Fibroblast of villous mesenchyme (primary cell): ENCODE results near the gene TNS3. TPM values are rescaled to one million over a fixed set of nuclear protein-coding genes. Genes with fewer than 3 reads are reported as not detected.

Experiments
- DNase-seq: peaks from one replicate; pipeline ENCODE4 v3.0.0-alpha.2; 2010; ENCODE audit warnings: low read depth
- H3K4me3 ChIP-seq: 2 replicates; pipeline ENCODE4 v1.5.1; 2011; ENCODE audit warnings: low read depth, mild to moderate bottlenecking, low read length
- total RNA-seq: library from RNA; depleted of rRNA; stranded (reverse); fragments of >200 nt; gene quantifications from 2 replicates; pipeline ENCODE4 v1.2.3, GENCODE V29; 2012
- TF ChIP-seq, protein P1 (sequence below): IDR thresholded peaks from 2 replicates; pipeline ENCODE4 v1.5.1; 2012; ENCODE audit warnings: low read depth, mild to moderate bottlenecking, low read length; ENCODE audit not compliant: insufficient read depth

Gene TNS3
- total RNA-seq, 1 donor = 202 TPM

DNA sequence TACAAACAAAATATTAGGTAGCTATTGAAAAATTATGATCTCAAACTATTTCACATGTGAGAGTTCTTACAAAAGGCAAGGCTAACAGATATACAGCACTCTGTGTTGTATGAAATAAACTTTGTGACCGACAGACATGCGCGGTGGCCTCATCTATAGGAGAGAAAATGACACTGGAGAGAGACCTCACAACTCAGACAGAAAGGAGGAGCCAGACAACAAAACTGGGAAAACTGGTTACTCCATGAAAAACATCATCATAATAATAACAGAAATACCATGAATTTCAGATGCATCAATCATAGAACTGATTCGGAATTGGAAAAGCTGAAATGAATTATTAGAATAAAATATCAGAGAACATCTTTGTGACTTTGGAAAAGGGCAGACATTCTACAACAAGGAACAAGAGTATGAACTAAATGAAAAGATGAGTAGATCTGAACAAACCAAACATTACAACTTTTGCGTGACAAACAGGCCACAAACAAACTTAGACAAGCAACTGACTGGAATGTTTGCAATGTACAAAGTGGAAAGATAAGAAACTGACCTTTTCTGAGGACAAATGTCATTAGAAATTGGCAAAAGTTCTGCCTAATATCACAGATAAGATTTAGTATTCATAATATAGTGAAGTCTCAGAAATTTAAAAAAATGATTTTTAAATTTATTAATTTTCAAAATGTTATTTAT is 69.3 kb downstream of the TNS3 start:
- no peak for DNase-seq
- TF ChIP-seq, protein P1, sequence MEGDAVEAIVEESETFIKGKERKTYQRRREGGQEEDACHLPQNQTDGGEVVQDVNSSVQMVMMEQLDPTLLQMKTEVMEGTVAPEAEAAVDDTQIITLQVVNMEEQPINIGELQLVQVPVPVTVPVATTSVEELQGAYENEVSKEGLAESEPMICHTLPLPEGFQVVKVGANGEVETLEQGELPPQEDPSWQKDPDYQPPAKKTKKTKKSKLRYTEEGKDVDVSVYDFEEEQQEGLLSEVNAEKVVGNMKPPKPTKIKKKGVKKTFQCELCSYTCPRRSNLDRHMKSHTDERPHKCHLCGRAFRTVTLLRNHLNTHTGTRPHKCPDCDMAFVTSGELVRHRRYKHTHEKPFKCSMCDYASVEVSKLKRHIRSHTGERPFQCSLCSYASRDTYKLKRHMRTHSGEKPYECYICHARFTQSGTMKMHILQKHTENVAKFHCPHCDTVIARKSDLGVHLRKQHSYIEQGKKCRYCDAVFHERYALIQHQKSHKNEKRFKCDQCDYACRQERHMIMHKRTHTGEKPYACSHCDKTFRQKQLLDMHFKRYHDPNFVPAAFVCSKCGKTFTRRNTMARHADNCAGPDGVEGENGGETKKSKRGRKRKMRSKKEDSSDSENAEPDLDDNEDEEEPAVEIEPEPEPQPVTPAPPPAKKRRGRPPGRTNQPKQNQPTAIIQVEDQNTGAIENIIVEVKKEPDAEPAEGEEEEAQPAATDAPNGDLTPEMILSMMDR = no peak
- no peak overlapping the region for H3K4me3 ChIP-seq

DNA sequence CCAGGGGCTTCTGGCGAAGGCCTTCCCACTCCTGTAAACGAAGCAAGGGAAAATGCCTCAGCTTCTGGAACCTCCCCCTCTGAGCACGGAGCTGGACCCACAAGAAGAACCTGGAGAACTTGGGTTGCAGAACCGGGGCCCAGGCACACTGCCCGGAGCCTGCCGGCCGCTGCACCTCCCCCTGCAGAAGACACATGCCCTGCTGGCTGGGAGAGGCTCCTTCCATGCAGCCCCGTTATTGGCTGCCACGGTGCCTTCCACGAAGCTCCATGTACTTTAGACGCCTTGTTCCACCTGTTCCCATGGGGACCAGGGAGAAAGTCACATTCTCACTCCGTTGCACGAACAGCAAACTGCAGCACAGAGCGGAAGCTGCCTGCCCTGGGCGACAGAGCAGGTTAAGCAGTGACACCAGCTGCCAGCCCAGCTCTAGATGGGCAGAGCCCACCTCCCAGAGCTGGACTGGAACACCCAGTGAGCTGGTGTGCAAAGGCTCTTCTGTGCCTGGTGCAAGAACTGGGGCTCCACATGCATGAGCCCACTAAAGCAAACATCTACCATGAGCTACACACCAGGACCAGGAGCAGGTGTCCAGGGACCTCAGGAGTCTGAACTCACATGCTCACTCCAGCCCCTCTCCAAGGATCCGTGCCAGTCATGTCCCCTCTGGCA is 70.1 kb downstream of the TNS3 start:
- H3K4me3 ChIP-seq = no peak overlapping the region
- TF ChIP-seq, protein P1 = no peak
- DNase-seq = no peak

DNA sequence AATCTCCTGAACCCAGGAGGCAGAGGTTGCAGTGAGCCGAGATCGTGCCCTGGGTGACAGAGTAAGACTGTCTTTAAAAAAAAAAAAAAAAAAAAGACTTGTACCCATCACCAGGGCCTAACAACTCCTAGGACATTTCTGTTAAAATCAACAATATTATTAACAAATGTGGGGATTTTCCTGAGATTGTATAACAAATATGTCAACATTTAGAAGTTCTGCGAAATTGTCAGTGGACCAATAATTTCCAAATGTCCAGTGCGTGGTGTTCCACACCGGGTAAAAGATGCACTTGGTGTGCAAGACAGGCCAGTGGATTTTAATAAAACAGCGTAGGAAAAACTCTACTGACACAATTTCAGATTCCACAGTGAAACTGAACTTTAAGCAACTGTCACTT is 71.1 kb downstream of the TNS3 start:
- DNase-seq = no peak
- TF ChIP-seq, protein P1 = no peak
- H3K4me3 ChIP-seq = no peak overlapping the region

DNA sequence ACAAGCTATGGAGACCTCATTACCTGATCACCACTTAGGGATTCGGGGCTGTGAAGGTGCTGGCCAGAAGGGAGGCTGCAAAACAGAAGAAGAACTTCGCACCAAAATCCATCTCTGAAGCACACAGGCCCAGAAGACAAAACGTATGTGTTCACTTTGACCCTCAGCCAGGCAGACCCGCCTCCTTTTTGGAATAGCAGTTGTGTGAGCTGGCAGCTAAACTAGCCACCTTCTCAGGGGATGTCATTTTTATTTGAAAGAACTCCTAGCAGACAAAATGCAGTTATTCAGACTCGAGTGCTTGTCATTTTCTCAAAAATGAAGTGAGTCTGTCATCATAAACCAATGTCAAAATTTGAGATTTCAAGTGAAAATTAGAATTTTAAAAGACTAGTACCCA is 71.7 kb downstream of the TNS3 start:
- H3K4me3 ChIP-seq = no peak overlapping the region
- DNase-seq = no peak
- TF ChIP-seq, protein P1 = no peak

DNA sequence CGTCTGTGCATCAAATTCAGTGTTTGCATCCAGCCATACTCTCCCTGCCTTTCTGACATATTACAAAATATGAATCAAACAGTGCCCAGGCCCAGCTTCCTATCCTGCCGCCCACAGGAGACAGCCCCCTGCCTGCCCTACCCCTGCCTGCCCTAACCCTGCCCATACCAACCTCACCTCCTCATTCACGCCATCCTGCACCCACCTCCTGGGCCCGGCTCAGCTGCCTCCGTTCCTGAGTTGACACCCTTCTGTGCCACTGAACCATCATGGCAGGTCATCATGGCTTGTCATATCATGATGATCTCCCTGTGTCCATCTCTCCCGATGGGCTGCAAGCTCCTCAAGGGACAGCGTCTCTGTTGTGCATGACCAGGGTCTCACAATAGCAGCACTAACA is 72.3 kb downstream of the TNS3 start:
- no peak overlapping the region for H3K4me3 ChIP-seq
- no peak for DNase-seq
- TF ChIP-seq, protein P1 = no peak

DNA sequence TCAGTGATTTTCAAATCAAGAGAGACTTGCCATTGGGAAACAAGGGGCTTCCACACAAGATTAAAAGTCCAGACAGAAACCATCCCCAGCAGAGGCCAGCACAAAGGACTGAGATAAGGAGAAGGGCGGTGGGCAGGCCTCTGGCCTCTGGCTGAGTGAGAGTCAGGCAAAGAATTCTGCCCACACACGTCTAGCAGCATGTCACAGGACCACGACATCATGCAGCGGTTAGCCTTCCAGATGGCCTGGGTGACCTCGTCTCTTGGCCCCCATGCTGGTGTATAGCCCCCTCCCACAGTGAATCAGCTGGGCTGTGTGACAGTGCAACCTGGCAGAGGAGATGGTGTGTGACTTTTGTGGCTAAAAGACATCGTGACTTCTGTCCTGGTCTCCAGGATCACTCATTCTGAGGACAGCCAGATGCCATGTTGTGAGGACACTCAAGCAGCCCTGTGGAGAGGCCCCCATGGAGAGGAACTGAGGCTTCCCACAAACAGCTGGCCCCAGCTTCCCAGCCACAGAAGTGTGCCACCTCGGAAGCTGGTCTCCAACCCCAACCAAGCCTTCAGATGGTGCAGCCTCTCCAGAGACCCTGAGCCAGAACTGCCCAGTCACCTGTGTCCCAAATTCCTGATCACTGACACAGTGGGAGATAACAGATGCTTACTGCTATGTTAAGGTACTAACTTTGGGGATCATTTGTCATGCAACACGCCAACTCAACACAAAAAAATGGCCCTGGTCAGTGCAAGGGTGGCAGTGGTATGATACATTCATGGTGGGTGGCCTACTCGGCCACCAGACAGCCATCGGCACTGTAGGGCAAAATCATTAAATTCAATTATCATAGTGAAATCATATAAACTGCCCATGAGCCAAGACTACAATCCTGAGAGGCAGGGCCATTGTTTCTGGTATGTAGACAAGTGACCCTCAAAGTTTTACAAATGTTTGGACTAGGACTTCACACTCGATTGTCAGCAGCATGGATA is 73.2 kb downstream of the TNS3 start:
- H3K4me3 ChIP-seq = no peak overlapping the region
- TF ChIP-seq, protein P1 = no peak
- DNase-seq = no peak
